Keratinocyte (primary cell): Measurements from ENCODE around the gene ADISSP.

Experiments used
- CTCF ChIP-seq, 3 experiments: IDR thresholded peaks in 1 of 3; conservative IDR thresholded peaks in 1 of 3; optimal IDR thresholded peaks in 1 of 3; 2 replicates in 2 of 3; 3 replicates in 1 of 3; pipeline versions ENCODE3 to v1.5.1; 2011; ENCODE audit warnings: low read length in 3 of 3, mild to moderate bottlenecking in 3 of 3, moderate library complexity in 2 of 3, control low read depth in 1 of 3, inconsistent platforms in 1 of 3; ENCODE audit not compliant: insufficient read depth in 2 of 3; ENCODE audit errors: extremely low read depth in 1 of 3
- EZH2 ChIP-seq: IDR thresholded peaks from one replicate; pipeline ENCODE4 v1.6.1; 2012; ENCODE audit warnings: inconsistent platforms, mild to moderate bottlenecking, low read length, moderate library complexity

GRCh38 chr20:3728876-3729275 lies 38.7 kb downstream of the ADISSP start:
- TF ChIP-seq CTCF (optimal IDR thresholded peaks at IDR 0.05 in 1 of 3, IDR thresholded peaks at IDR 0.05 in 1 of 3, conservative IDR thresholded peaks at IDR 0.05 in 1 of 3; ENCODE audit: extremely low read depth in 1 of 3, insufficient read depth in 2 of 3, low read length in 3 of 3) (no peak), EZH2 (no peak)
